ENCODE measurements around the gene CNTNAP4.

CNTNAP4 gene

DNA sequence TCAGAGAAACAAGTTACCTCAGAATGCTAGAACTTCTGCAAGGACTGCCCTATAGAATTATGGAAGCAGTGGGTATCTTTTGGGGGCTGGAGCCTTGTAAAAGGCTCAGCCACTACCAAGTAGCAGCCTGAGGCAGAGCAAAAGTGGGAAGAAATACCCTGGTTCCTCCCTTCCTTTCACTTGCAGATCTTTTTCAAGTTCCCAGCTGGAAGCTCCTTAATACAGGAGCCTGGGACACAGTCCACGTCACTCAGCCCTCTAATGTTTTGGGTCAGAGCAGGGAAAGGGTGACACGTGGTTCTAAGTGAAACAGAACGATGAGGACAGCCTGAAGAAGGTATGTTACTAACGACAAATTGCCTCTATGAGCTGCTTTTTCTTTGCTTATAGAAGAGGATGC is 93.1 kb downstream of the CNTNAP4 start:
- DNase-seq (ENCODE audit: insufficient read length) (no peak), FAIRE-seq (no peak)
- no peak for TF ChIP-seq POLR2AphosphoS5 (IDR thresholded peaks at IDR 0.05; ENCODE audit: low read depth, low read length)
- no peak for TF ChIP-seq POLR2A (IDR thresholded peaks at IDR 0.05; ENCODE audit: low read depth, low read length)
- no peak for TF ChIP-seq TAF1 (IDR thresholded peaks at IDR 0.05; ENCODE audit: borderline replicate concordance, low read depth, low read length)

DNA sequence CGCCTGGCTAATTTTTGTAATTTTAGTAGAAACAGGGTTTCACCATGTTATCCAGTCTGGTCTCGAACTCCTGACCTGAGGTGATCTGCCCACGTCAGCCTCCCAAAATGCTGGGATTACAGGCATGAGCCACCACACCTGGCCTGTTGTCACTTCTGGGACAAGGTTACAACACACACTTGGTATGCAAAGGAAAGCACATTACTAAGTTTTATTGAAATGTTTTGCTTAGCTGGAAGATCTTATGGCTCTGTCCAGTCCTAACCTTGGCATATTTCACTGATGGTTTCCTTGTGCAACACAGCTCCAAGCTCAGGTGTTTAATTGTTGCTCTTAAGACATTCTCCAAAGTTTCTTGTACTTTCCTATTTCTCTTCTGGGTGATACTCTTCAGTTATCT is 94.2 kb downstream of the CNTNAP4 start:
- TF ChIP-seq TAF1 (IDR thresholded peaks at IDR 0.05; ENCODE audit: borderline replicate concordance, low read depth, low read length) = no peak
- no peak for TF ChIP-seq POLR2AphosphoS5 (IDR thresholded peaks at IDR 0.05; ENCODE audit: low read depth, low read length)
- no peak for TF ChIP-seq POLR2A (IDR thresholded peaks at IDR 0.05; ENCODE audit: low read depth, low read length)
- DNase-seq (ENCODE audit: insufficient read length) (no peak), FAIRE-seq (no peak)

DNA sequence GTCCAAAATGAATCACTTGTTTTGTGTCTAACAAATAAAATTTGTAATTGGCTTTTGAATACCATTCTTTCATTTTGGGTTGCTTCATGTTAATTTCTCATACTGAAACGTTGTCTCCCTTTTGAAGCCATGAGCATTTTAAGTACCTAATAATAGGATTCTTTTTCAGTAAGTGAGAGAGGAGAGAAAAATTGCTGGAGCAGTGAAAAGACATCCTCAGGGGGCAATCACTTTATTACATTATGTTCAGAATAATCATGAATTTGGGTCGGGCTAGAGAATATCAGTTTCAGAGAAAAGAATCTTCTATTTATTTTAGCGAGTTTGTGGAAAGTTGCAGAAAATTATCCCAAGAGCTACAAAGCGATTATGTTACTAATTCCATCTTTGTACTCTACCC is 96.8 kb downstream of the CNTNAP4 start:
- DNase-seq (ENCODE audit: insufficient read length) = no peak
- no peak for FAIRE-seq
- no peak for TF ChIP-seq TAF1 (IDR thresholded peaks at IDR 0.05; ENCODE audit: borderline replicate concordance, low read depth, low read length)
- TF ChIP-seq POLR2A (IDR thresholded peaks at IDR 0.05; ENCODE audit: low read depth, low read length) = no peak
- TF ChIP-seq POLR2AphosphoS5 (IDR thresholded peaks at IDR 0.05; ENCODE audit: low read depth, low read length) = no peak

DNA sequence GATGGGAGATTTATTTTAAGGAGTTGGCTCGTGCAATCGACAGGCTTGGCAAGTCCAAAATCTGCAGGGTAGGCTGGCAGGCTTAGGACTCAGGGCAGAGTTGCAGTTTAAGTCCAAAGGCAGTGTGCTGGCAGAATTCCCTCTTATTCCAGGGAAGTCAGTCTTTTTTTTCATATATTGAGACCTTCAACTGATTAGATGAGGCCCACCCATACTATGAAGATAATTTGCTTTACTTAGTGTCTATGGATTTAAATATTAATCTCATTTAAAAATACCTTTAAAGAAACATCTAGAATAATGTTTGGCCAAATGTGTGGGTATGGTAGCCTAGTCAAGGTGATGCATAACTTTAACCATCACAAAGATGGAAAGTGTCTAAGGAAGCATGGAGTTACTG is 99.8 kb downstream of the CNTNAP4 start:
- TF ChIP-seq POLR2AphosphoS5 (IDR thresholded peaks at IDR 0.05; ENCODE audit: low read depth, low read length) (no peak), POLR2A (IDR thresholded peaks at IDR 0.05; ENCODE audit: low read depth, low read length) (no peak), TAF1 (IDR thresholded peaks at IDR 0.05; ENCODE audit: borderline replicate concordance, low read depth, low read length) (no peak)
- DNase-seq (ENCODE audit: insufficient read length) (no peak), FAIRE-seq (no peak)

DNA sequence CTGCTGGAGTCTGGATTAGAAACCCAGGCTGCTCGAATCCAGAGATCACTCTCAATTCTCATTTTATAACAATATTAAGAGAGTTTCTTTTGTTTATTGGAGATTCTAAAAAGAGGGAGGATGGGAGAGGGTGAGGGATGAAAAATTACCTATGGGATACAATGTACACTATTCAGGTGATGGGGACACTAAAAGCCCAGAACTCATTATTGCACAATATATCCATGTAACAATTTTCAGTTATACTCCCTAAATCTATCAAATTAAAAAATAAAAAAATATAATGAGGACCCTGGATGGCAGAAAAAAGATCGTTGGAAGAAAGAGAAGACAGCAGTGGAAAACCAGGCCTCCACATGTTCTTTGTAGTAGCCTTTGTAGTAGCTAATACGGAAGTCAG is 100.8 kb downstream of the CNTNAP4 start:
- FAIRE-seq = no peak
- TF ChIP-seq POLR2A (IDR thresholded peaks at IDR 0.05; ENCODE audit: low read depth, low read length) = no peak
- TF ChIP-seq TAF1 (IDR thresholded peaks at IDR 0.05; ENCODE audit: borderline replicate concordance, low read depth, low read length) = no peak

DNA sequence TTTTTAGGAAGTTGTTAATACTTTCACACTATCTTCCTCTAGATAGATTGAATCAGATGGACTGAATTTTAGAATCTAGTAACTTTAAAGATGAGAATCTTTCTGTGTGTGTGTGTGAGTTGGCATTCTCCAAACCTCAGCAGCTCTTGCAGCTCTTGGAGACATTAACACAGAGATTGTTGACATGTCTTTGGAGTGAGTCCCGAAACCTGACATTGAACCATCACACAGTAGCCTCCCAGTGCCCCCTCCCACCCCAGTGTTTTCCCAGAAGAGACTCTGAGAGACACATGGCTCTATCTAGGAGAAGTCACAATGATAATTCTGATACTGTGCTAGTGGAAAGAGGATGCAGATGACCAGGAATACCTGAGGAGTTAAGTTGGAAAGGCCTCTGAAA is 103.9 kb downstream of the CNTNAP4 start:
- FAIRE-seq (no peak), DNase-seq (ENCODE audit: insufficient read length) (no peak)
- TF ChIP-seq POLR2A (IDR thresholded peaks at IDR 0.05; ENCODE audit: low read depth, low read length) (no peak), POLR2AphosphoS5 (IDR thresholded peaks at IDR 0.05; ENCODE audit: low read depth, low read length) (no peak), TAF1 (IDR thresholded peaks at IDR 0.05; ENCODE audit: borderline replicate concordance, low read depth, low read length) (no peak)

More for the DNA sequence above, 100.8 kb downstream of the CNTNAP4 start:
- DNase-seq (ENCODE audit: insufficient read length) = no peak

DNA sequence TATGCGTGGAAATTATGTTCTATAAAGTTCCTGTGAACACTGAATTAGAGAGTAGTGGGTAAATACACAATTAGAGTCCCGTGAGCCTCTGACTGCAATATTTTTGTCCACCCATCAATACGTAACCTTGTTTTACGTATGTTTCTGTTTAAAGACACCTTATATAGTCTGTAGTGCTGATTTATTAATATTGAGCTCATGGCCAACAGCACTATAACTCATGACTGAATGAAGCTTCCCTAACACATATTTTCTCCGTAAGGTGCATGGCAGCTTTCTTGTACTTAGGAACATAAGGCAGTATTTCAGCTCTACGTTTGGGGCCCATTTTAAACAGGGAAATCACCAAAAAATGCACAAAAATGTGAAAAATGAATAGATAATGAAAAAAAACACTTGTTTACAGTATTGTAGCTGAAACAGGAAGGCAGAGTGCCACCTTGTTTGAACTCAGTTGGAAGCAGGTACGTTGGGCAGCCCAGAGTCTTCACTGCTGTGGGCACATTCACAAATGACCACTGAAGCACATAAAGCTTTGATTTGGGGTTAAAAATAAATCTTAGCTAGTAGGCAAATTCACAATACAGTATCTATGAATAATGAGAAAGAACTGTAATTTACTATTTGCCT is 108.5 kb downstream of the CNTNAP4 start:
- FAIRE-seq (no peak), DNase-seq (ENCODE audit: insufficient read length) (no peak)
- no peak for TF ChIP-seq POLR2A (IDR thresholded peaks at IDR 0.05; ENCODE audit: low read depth, low read length)
- TF ChIP-seq POLR2AphosphoS5 (IDR thresholded peaks at IDR 0.05; ENCODE audit: low read depth, low read length) = no peak
- no peak for TF ChIP-seq TAF1 (IDR thresholded peaks at IDR 0.05; ENCODE audit: borderline replicate concordance, low read depth, low read length)

DNA sequence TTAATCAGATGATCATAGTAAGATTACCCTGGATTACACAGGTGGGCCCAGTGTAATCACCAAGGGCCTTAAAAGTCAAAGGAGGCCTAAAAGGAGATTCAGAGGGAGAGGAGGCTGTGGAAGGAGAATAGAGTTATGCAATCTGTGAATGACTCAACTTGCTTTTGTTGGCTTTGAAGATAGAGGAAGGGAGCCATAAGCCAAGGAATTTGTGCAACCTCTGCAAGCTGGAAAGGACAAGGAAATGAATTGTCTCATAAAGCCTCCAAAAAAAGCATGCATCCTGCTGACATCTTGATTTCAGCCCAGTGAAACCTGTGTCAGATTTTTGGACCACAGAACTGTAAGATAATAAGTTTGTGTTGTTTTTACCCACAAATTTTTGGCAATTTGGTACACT is 109.6 kb downstream of the CNTNAP4 start:
- FAIRE-seq (no peak), DNase-seq (ENCODE audit: insufficient read length) (no peak)
- TF ChIP-seq POLR2A (IDR thresholded peaks at IDR 0.05; ENCODE audit: low read depth, low read length) (no peak), POLR2AphosphoS5 (IDR thresholded peaks at IDR 0.05; ENCODE audit: low read depth, low read length) (no peak), TAF1 (IDR thresholded peaks at IDR 0.05; ENCODE audit: borderline replicate concordance, low read depth, low read length) (no peak)

DNA sequence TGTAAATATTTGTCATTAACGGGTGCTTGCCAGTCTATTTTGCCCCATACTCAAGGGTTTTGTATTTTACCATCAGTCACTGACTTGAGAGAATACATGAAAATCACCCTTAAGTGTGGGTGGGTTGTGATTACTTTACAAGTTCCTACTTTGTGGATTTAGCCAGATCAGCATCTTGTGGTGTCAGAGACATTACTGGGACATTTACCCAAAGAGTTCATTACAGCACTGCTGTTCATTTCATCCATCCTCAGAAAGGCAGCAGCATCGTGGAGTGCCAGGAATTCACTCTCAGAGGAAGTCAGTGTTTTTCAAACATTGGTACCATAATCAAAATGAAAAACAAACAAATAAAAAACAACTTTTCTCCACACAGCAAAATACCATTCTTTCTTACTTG is 110.8 kb downstream of the CNTNAP4 start:
- no peak for TF ChIP-seq TAF1 (IDR thresholded peaks at IDR 0.05; ENCODE audit: borderline replicate concordance, low read depth, low read length)
- no peak for TF ChIP-seq POLR2AphosphoS5 (IDR thresholded peaks at IDR 0.05; ENCODE audit: low read depth, low read length)
- TF ChIP-seq POLR2A (IDR thresholded peaks at IDR 0.05; ENCODE audit: low read depth, low read length) = no peak
- DNase-seq (ENCODE audit: insufficient read length) = no peak
- no peak for FAIRE-seq

DNA sequence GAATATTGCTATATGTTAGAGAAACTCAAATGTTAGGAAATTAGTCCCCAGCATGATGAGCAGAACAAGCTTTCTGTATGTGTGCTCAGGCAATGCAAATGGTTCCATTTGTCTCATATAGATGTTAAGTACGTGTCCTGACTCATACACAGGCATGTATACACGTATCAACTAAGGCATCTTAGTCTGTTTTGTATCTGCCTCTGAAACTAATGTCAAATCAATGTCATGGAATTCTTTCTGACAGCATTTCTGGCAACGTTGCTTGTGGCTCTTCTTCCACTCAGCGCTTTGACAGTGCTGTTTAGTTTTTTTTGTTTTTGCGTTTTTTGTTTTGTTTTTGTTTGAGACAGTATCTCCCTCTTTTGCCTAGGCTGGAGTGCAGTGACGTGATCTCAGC is 111.9 kb downstream of the CNTNAP4 start:
- DNase-seq (ENCODE audit: insufficient read length) (no peak), FAIRE-seq (no peak)
- TF ChIP-seq POLR2AphosphoS5 (IDR thresholded peaks at IDR 0.05; ENCODE audit: low read depth, low read length) (no peak), TAF1 (IDR thresholded peaks at IDR 0.05; ENCODE audit: borderline replicate concordance, low read depth, low read length) (no peak), POLR2A (IDR thresholded peaks at IDR 0.05; ENCODE audit: low read depth, low read length) (no peak)

DNA sequence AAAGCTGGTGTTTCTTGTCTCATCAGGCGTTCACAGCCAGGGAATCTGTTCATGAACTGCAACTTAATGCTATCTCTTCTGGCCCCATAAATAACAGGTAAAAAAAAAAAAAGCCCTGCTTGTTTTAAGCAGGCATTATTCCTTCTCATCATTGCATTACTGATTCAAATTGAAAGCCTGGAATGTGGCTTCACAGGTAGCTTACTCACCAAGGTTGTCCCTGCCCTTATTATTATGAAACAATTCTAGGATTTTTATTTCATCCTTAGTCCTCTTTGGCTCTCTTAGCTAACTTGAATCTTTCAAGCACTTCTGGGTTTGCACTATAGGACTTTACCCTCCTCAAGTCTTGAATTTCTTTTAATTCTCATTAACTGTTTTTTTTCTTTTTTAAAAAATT is 113.3 kb downstream of the CNTNAP4 start:
- no peak for FAIRE-seq
- DNase-seq (ENCODE audit: insufficient read length) = no peak
- TF ChIP-seq POLR2A (IDR thresholded peaks at IDR 0.05; ENCODE audit: low read depth, low read length) = no peak

DNA sequence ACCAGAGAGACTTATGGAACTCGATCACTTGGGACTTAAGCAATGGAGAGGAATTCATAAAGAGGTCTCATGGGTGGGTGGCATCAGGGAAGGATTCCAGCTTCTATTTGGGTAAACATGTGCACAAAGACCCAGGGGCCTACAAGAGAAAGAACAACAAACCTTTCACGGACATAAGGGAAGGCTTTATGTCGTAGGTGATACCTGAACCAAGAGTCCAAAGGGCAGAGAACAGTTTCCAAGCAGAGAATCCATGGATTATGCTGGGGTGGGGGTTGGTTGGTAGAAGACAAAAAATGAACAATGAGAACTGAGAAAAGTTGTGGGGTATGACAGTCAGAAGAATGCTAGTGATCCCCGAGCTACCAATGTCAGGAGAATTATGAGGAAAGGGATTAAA is 119.8 kb downstream of the CNTNAP4 start:
- TF ChIP-seq POLR2AphosphoS5 (IDR thresholded peaks at IDR 0.05; ENCODE audit: low read depth, low read length) (no peak), TAF1 (IDR thresholded peaks at IDR 0.05; ENCODE audit: borderline replicate concordance, low read depth, low read length) (no peak), POLR2A (IDR thresholded peaks at IDR 0.05; ENCODE audit: low read depth, low read length) (no peak)
- no peak for FAIRE-seq
- DNase-seq (ENCODE audit: insufficient read length) = no peak

DNA sequence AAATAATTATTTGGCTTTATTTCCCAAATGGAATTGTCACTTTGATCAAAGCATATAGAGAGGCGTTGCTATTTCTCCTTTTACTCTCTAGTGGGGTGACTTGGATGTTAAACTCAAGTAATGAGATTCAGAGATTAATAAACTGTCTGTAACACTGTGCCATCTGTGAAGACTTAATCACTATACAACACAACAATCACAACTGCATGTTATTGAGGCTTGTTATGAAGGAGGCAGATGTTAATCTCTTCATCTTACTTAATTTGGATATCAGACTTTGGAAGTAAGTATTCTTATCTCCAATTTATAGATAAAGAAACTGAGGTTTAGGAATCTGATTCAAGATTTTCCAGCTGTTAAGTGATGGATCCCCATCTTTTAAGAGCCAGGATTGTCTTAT is 132.5 kb downstream of the CNTNAP4 start:
- no peak for DNase-seq (ENCODE audit: insufficient read length)
- FAIRE-seq = no peak
- no peak for TF ChIP-seq POLR2A (IDR thresholded peaks at IDR 0.05; ENCODE audit: low read depth, low read length)
- TF ChIP-seq POLR2AphosphoS5 (IDR thresholded peaks at IDR 0.05; ENCODE audit: low read depth, low read length) = no peak
- TF ChIP-seq TAF1 (IDR thresholded peaks at IDR 0.05; ENCODE audit: borderline replicate concordance, low read depth, low read length) = no peak
